OCI-LY3 (cell line): ENCODE results near the gene MUC12.

ENCODE experiments used
- EZH2phosphoT487 ChIP-seq: fragments of 200-600 bp; shearing (Covaris generic); IDR thresholded peaks from 2 replicates; pipeline ENCODE4 v1.6.1; 2018; ENCODE audit warnings: antibody characterized with exemption, mixed run types, low read depth
- TF ChIP-seq, protein P1 (sequence below): fragments of 200-600, 300-600 bp; sonication (generic); IDR thresholded peaks from 2 replicates; pipeline ENCODE4 v1.5.1; 2014; ENCODE audit warnings: antibody characterized with exemption, low read length, low read depth

DNA sequence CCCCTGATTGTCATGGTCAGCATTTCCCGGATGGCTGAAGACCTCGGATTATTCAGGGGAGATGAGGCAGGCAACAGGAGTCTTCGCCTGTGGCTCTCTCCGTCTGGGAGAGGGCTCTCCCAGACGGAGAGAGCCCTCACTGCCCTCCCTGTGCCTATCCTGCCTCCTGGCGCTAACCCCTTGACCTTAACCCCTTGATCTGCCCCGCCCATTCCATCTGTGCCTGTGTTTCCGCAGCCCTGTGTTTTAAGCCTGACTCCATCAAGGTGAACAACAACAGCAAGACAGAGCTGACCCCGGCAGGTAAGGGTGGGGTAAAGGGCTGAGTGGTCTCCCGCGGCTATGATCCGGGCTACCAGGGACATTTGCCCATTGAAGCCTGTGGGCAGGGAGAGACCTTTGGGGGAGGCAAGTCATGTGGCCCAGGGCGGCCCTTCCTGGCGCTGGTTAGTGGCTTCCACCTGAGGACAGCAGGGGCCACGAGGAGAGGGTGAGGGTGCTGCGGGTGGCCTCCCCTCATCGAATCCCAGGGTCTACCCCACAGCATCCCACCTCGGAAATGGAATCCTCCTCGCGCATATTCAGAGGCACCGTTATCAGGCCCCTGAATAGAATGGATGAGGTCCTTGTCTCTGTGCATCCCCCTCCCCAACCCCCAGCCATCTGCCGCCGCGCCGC, 4.2 kb upstream of the MUC12 start:
- TF ChIP-seq, protein P1, sequence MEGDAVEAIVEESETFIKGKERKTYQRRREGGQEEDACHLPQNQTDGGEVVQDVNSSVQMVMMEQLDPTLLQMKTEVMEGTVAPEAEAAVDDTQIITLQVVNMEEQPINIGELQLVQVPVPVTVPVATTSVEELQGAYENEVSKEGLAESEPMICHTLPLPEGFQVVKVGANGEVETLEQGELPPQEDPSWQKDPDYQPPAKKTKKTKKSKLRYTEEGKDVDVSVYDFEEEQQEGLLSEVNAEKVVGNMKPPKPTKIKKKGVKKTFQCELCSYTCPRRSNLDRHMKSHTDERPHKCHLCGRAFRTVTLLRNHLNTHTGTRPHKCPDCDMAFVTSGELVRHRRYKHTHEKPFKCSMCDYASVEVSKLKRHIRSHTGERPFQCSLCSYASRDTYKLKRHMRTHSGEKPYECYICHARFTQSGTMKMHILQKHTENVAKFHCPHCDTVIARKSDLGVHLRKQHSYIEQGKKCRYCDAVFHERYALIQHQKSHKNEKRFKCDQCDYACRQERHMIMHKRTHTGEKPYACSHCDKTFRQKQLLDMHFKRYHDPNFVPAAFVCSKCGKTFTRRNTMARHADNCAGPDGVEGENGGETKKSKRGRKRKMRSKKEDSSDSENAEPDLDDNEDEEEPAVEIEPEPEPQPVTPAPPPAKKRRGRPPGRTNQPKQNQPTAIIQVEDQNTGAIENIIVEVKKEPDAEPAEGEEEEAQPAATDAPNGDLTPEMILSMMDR: no peak
- TF ChIP-seq EZH2phosphoT487: no peak
